Measurements from ENCODE around the gene TUBB3.

The TUBB3 gene

GRCh38 chr16:89918453-89919347 lies 4.4 kb upstream of the TUBB3 start, which contains the start of gene MC1R:
MC1R (plus strand) TSS chr16:89918862; CDS start chr16:89919259, 397 bp downstream.
- H3K9ac ChIP-seq (ENCODE audit: low read depth, low read length), result peak within 1 kb of the TSS; percentile 71
- H3K4me1 ChIP-seq (ENCODE audit: insufficient read depth, low read length), result peaks cover 14% of the 10 kb centered on the region; the same call in 1 of the 2 replicates
- H3K36me3 ChIP-seq (ENCODE audit: insufficient read depth, low read length), result no peaks in the 10 kb centered on the region
- no peaks in the 10 kb centered on the region for H3K9me3 ChIP-seq (ENCODE audit: control insufficient read depth, insufficient read depth, low read length)

GRCh38 chr16:89919535-89920406 lies 3.4 kb upstream of the TUBB3 start:
- H3K9me3 ChIP-seq (ENCODE audit: control insufficient read depth, insufficient read depth, low read length), result no peaks in the 10 kb centered on the region
- no peak overlapping the region for H3K9ac ChIP-seq (ENCODE audit: low read depth, low read length)
- peaks cover 14% of the 10 kb centered on the region; the same call in 1 of the 2 replicates for H3K4me1 ChIP-seq (ENCODE audit: insufficient read depth, low read length)
- H3K36me3 ChIP-seq (ENCODE audit: insufficient read depth, low read length), result no peaks in the 10 kb centered on the region

- no peak overlapping the region for H3K9ac ChIP-seq (ENCODE audit: low read depth, low read length)
- H3K4me1 ChIP-seq (ENCODE audit: insufficient read depth, low read length), result peaks cover 14% of the 10 kb centered on the region; the same call in 1 of the 2 replicates
- H3K36me3 ChIP-seq (ENCODE audit: insufficient read depth, low read length), result no peaks in the 10 kb centered on the region
- H3K9me3 ChIP-seq (ENCODE audit: control insufficient read depth, insufficient read depth, low read length), result no peaks in the 10 kb centered on the region
Measured at GRCh38 chr16:89920723-89921122, 2.4 kb upstream of the TUBB3 start.

GRCh38 chr16:89921131-89921701 lies 1.9 kb upstream of the TUBB3 start:
- peaks cover 14% of the 10 kb centered on the region; the same call in 1 of the 2 replicates for H3K4me1 ChIP-seq (ENCODE audit: insufficient read depth, low read length)
- H3K9ac ChIP-seq (ENCODE audit: low read depth, low read length), result peak overlapping the region; percentile 70
- H3K36me3 ChIP-seq (ENCODE audit: insufficient read depth, low read length), result no peaks in the 10 kb centered on the region
- H3K9me3 ChIP-seq (ENCODE audit: control insufficient read depth, insufficient read depth, low read length), result no peaks in the 10 kb centered on the region

GRCh38 chr16:89921702-89922476 lies 1.3 kb upstream of the TUBB3 start:
- Histone ChIP-seq H3K4me1 (ENCODE audit: insufficient read depth, low read length) (peaks cover 14% of the 10 kb centered on the region; the same call in 1 of the 2 replicates), H3K36me3 (ENCODE audit: insufficient read depth, low read length) (no peaks in the 10 kb centered on the region), H3K9ac (ENCODE audit: low read depth, low read length) (peak overlapping the region; percentile 70), H3K9me3 (ENCODE audit: control insufficient read depth, insufficient read depth, low read length) (no peaks in the 10 kb centered on the region)

- peaks cover 14% of the 10 kb centered on the region; the same call in 1 of the 2 replicates for H3K4me1 ChIP-seq (ENCODE audit: insufficient read depth, low read length)
- H3K36me3 ChIP-seq (ENCODE audit: insufficient read depth, low read length), result no peaks in the 10 kb centered on the region
- H3K9me3 ChIP-seq (ENCODE audit: control insufficient read depth, insufficient read depth, low read length), result no peaks in the 10 kb centered on the region
- peak overlapping the region; percentile 70 for H3K9ac ChIP-seq (ENCODE audit: low read depth, low read length)
Measured at GRCh38 chr16:89922477-89922883, 662 bp upstream of the TUBB3 start.

- peak overlapping the region; percentile 70; the same call in 1 of the 2 replicates for H3K9ac ChIP-seq (ENCODE audit: low read depth, low read length)
- 0 out of 2 replicates have a peak, but pooled peaks cover 4% of the 10 kb centered on the region for H3K36me3 ChIP-seq (ENCODE audit: insufficient read depth, low read length)
- peaks cover 14% of the 10 kb centered on the region; the same call in 1 of the 2 replicates for H3K4me1 ChIP-seq (ENCODE audit: insufficient read depth, low read length)
- H3K9me3 ChIP-seq (ENCODE audit: control insufficient read depth, insufficient read depth, low read length), result no peaks in the 10 kb centered on the region
Measured at GRCh38 chr16:89923640-89924296, 626 bp downstream of the TUBB3 start.

- H3K9me3 ChIP-seq (ENCODE audit: control insufficient read depth, insufficient read depth, low read length), result no peaks in the 10 kb centered on the region
- H3K36me3 ChIP-seq (ENCODE audit: insufficient read depth, low read length), result 0 out of 2 replicates have a peak, but pooled peaks cover 4% of the 10 kb centered on the region
- peak overlapping the region; percentile 70; the same call in 1 of the 2 replicates for H3K9ac ChIP-seq (ENCODE audit: low read depth, low read length)
- H3K4me1 ChIP-seq (ENCODE audit: insufficient read depth, low read length), result peaks cover 14% of the 10 kb centered on the region; the same call in 1 of the 2 replicates
Measured at GRCh38 chr16:89924297-89924924, 1.3 kb downstream of the TUBB3 start.

- Histone ChIP-seq H3K9ac (ENCODE audit: low read depth, low read length) (peak overlapping the region; percentile 64; the same call in 1 of the 2 replicates), H3K9me3 (ENCODE audit: control insufficient read depth, insufficient read depth, low read length) (no peaks in the 10 kb centered on the region), H3K36me3 (ENCODE audit: insufficient read depth, low read length) (0 out of 2 replicates have a peak, but pooled peaks cover 4% of the 10 kb centered on the region), H3K4me1 (ENCODE audit: insufficient read depth, low read length) (peaks cover 14% of the 10 kb centered on the region; the same call in 1 of the 2 replicates)
Measured at GRCh38 chr16:89924925-89925307, 1.8 kb downstream of the TUBB3 start.

GRCh38 chr16:89925596-89926079 lies 2.5 kb downstream of the TUBB3 start:
- Histone ChIP-seq H3K9me3 (ENCODE audit: control insufficient read depth, insufficient read depth, low read length) (no peaks in the 10 kb centered on the region), H3K9ac (ENCODE audit: low read depth, low read length) (peak overlapping the region; percentile 64), H3K36me3 (ENCODE audit: insufficient read depth, low read length) (0 out of 2 replicates have a peak, but pooled peaks cover 4% of the 10 kb centered on the region), H3K4me1 (ENCODE audit: insufficient read depth, low read length) (peaks cover 9% of the 10 kb centered on the region; the same call in 1 of the 2 replicates)

GRCh38 chr16:89931305-89931896 lies 8.3 kb downstream of the TUBB3 start:
- peaks cover 16% of the 10 kb centered on the region for H3K36me3 ChIP-seq (ENCODE audit: insufficient read depth, low read length)
- H3K9me3 ChIP-seq (ENCODE audit: control insufficient read depth, insufficient read depth, low read length), result no peaks in the 10 kb centered on the region
- H3K4me1 ChIP-seq (ENCODE audit: insufficient read depth, low read length), result no peaks in the 10 kb centered on the region
- no peak overlapping the region for H3K9ac ChIP-seq (ENCODE audit: low read depth, low read length)

GRCh38 chr16:89931964-89932363 lies 8.8 kb downstream of the TUBB3 start:
- H3K9me3 ChIP-seq (ENCODE audit: control insufficient read depth, insufficient read depth, low read length), result no peaks in the 10 kb centered on the region
- no peak overlapping the region for H3K9ac ChIP-seq (ENCODE audit: low read depth, low read length)
- H3K36me3 ChIP-seq (ENCODE audit: insufficient read depth, low read length), result peaks cover 16% of the 10 kb centered on the region
- no peaks in the 10 kb centered on the region for H3K4me1 ChIP-seq (ENCODE audit: insufficient read depth, low read length)
